Measurements from ENCODE around the gene KIAA0232.
"Not testable (repeated sequence)": the region's sequence is repeated elsewhere in the genome, so short reads cannot be mapped to it uniquely, and the experiment has no call there.

The KIAA0232 gene

GRCh38 chr4:6881908-6882307, 99.4 kb downstream of the KIAA0232 start:
- DNase-seq (ENCODE audit: low read depth): no peak

- peak; percentile 42 for DNase-seq (ENCODE audit: low read depth)
Observed at GRCh38 chr4:6884341-6884870, 101.9 kb downstream of the KIAA0232 start.

- DNase-seq (ENCODE audit: low read depth): peak; percentile 90
Observed at GRCh38 chr4:6885953-6886557, 103.5 kb downstream of the KIAA0232 start.

- no peak for DNase-seq (ENCODE audit: low read depth)
Observed at GRCh38 chr4:6886886-6887285, 104.4 kb downstream of the KIAA0232 start.

GRCh38 chr4:6887591-6888371, 105.3 kb downstream of the KIAA0232 start:
- no peak for DNase-seq (ENCODE audit: low read depth)

- DNase-seq (ENCODE audit: low read depth): no peak
Observed at GRCh38 chr4:6888506-6889071, 106.1 kb downstream of the KIAA0232 start.

GRCh38 chr4:6889101-6889735, 106.7 kb downstream of the KIAA0232 start:
- no peak for DNase-seq (ENCODE audit: low read depth)

GRCh38 chr4:6889736-6890324, 107.3 kb downstream of the KIAA0232 start:
- DNase-seq (ENCODE audit: low read depth): no peak

- no peak for DNase-seq (ENCODE audit: low read depth)
Observed at GRCh38 chr4:6890358-6890757, 107.8 kb downstream of the KIAA0232 start.

- DNase-seq (ENCODE audit: low read depth): not testable (repeated sequence)
Observed at GRCh38 chr4:6890971-6891370, 108.4 kb downstream of the KIAA0232 start.

GRCh38 chr4:6891436-6892170, 109.1 kb downstream of the KIAA0232 start:
- DNase-seq (ENCODE audit: low read depth): no peak

GRCh38 chr4:6892190-6892908, 109.8 kb downstream of the KIAA0232 start:
- DNase-seq (ENCODE audit: low read depth): peak; percentile 83

- DNase-seq (ENCODE audit: low read depth): no peak
Observed at GRCh38 chr4:6892909-6893202, 110.3 kb downstream of the KIAA0232 start.

GRCh38 chr4:6893449-6894085, 111.0 kb downstream of the KIAA0232 start:
- peak; percentile 89 for DNase-seq (ENCODE audit: low read depth)

GRCh38 chr4:6894086-6894478, 111.6 kb downstream of the KIAA0232 start:
- no peak for DNase-seq (ENCODE audit: low read depth)

GRCh38 chr4:6894528-6895498, 112.3 kb downstream of the KIAA0232 start:
- no peak for DNase-seq (ENCODE audit: low read depth)

- no peak for DNase-seq (ENCODE audit: low read depth)
Observed at GRCh38 chr4:6896035-6896434, 113.5 kb downstream of the KIAA0232 start.

GRCh38 chr4:6898763-6899162, 116.2 kb downstream of the KIAA0232 start:
- DNase-seq (ENCODE audit: low read depth): no peak

GRCh38 chr4:6900181-6900812, 117.8 kb downstream of the KIAA0232 start:
- no peak for DNase-seq (ENCODE audit: low read depth)

Data from fibroblast of gingiva (primary cell).